LNCAP (cell line): ENCODE measurements around the gene SMIM24.

Source experiments
- CTCF ChIP-seq: fragments of 450-650 bp; IDR thresholded peaks from 2 replicates; pipeline ENCODE4 v1.5.1; 2017; ENCODE audit warnings: mild to moderate bottlenecking

Gene SMIM24

GRCh38 chr19:3506384-3507340 is 26.3 kb upstream of the SMIM24 start:
- TF ChIP-seq CTCF: no peak

- TF ChIP-seq CTCF: no peak
These were observed 25.5 kb upstream of the SMIM24 start, which contains the start of gene FZR1 for GRCh38 chr19:3505598-3506383. FZR1 (plus strand) TSS chr19:3506311; CDS start chr19:3522990, 16,679 bp downstream.

GRCh38 chr19:3504735-3505134 is 24.4 kb upstream of the SMIM24 start:
- TF ChIP-seq CTCF: no peak

DNA sequence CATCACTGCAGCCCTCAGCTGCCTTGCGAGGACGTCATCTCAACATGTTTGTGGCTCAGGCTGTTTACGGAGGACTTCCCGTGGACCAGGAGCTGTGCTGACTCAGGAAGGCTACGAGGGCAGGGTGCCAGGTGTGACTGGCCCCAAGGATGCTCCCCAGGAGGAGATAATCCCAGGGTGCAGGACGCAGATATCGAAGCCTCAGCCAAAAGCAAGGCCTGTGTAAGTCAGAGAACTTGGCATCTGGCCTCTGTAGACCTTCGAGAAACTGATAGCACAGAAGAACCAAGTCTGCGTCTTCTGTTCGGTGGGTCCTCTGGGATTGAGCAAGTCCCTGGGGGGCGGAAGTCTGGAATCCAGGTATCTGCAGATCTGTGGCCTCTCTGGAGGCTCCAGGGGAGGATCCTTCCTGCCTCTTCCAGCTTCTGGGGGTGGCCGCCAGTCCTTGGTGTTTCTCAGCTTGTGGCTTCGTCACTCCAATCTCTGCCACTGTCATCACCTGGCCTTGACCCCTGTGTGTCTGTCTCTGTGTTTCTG is 22.8 kb upstream of the SMIM24 start:
- TF ChIP-seq CTCF: no peak

DNA sequence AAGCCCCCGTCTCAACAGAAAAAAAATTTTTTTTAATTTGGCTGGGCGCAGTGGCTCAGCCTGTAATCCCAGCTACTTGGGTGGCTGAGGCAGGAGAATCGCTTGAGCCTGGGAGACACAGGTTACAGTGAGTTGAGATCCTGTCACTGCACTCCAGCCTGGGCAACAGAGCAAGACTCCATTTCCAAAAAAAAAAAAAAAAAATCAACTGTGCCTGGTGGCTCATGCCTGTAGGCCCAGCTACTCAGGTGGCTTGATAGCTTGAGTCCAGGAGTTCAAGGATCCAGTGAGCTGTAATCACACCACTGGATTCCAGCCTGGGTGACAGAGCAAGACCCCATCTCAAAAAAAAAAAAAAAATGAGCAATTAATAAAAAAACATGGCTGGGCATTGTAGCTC is 21.5 kb upstream of the SMIM24 start:
- TF ChIP-seq CTCF: no peak

GRCh38 chr19:3500429-3501101 is 20.2 kb upstream of the SMIM24 start, which contains the start of gene DOHH:
DOHH (minus strand) TSS chr19:3500674; CDS start chr19:3496814, 3,860 bp downstream.
- TF ChIP-seq CTCF: no peak
